SKM-1 treated with dmso at 0.1 percent for 144 hours (cell line): ENCODE results near the gene PAM.
"Not testable (repeated sequence)": the region's sequence is repeated elsewhere in the genome, so short reads cannot be mapped to it uniquely, and the experiment has no call there.

ENCODE experiments used
- DNase-seq: peaks from one replicate; lab custom pipeline; 2025; ENCODE audit not compliant: unreplicated experiment; lab: John Stamatoyannopoulos, UW

The PAM gene

DNA sequence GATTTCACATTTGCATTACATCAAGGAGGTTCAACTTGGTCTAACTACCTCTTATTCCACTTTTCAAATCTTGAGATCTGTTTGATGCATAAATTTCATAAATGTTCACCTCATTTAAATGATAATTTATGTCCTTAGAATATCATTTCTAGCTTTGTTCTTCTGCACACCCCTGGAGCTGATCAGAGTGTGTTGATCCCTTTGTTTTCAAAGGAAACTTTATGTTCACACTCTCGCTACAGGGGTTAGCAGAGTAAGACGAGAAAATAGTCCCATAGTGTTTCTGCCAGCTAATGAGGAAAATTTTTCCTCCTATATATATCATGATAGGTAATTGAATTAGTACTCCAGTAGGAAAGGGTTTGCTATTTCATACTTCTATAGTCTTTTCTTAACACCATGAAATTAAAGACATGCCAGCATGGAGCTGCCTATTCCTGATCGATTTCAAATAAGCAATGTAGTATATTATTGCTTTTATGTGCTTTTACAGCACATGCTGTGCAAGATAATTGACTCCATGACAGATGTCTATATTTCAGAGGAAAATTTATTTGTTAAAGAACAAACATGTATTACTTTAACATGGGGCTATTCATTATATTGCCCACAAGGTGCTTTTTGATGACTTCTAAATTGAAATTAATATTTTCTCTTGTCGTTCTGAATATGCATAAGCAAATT lies 4.8 kb upstream of the PAM start:
- no peak for DNase-seq

DNA sequence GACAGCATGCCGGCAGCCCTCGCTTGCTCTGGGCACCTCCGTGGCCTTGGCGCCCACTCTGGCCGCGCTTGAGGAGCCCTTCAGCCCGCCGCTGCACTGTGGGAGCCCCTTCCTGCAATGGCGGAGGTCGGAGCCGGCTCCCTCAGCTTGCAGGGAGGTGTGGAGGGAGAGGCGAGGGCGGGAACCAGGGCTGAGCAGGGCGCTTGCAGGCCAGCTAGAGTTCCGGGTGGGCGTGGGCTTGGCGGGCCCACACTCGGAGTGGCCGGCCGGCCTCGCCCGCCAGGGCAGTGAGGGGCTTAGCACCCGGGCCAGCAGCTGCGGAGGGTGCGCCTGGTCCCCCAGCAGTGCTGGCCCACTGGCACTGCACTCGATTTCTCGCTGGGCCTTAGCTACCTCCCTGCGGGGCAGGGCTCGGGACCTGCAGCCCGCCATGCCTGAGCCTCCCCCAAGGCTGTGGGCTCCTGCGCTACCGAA lies 3.2 kb upstream of the PAM start:
- not testable (repeated sequence) for DNase-seq

- DNase-seq = no peak
Measured at GRCh38 chr5:102753889-102754766, 977 bp upstream of the PAM start.

DNA sequence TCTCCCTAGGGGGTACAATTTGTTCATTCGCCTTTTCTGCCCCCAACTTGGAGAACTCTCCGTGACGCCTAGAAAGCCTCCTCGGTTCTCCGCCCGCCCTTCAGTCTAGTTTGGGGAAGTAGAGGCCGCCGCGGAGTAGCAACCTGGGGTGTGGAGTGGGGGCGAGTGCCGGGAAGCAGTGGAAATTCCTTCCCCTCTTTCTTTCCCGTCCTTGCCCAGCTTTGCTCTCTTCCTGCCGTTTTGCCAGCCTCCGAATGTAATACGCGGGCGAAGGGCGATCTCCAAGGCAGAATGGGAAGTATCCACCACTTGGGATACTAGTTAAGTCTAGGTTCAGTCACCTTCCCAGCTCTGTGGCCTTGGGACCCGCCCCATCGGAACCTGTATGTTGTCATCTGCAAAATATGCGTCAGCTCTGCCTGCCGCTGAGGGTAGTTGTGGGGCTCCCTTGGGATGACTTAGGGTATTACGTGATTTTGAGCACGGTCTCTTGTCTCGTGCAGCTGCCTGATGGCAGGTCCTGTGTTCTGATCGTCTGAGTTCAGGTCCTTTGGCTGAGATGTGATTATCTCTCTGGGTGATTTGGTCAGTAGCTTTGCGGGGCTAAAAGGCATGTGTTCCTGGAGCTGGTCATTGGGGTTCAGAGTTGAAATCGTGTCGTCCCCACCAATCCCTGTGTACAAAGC lies 724 bp downstream of the PAM start:
- DNase-seq = peak; percentile 67

- no peak for DNase-seq
Measured at GRCh38 chr5:102758576-102758975, 3.5 kb downstream of the PAM start.

- no peak for DNase-seq
Measured at GRCh38 chr5:102759289-102759688, 4.2 kb downstream of the PAM start.

DNA sequence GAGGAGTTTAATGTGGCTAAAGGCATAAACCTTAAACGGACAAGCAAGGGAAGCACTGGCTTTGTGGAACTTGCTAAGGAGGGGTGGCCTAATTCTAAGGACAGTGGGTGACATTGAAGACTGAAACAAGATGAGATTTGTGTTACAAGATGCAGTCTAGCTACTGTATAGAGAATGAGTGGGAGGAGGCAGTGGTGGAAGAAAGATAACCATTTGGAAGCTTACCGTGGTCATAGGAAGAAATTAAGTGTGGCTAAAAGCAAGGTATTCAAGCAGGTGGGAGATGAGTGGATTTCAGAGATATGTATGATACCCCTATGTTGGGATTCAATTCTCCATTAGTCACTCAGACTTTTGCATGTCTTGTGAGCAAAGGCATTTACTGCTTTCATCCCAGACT lies 4.6 kb downstream of the PAM start:
- no peak for DNase-seq

DNA sequence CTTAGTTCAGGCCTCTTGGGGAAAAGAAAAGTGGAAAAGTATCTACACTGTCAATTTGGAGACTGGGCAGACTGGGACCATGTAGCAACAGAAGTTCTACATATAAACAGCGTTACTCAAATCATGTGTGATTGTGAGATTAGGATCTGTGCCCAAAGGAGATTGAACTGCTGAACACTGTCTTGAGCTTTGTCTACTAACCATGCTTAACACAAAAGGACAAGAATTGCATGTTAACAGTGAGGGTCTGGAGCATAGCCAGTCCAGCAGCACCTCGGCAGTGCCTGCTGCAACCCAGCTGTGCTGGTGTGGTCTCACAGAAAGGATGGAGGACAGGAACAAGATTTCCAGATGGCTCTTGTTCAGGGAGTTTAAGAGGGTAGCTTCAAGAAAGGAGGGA lies 5.7 kb downstream of the PAM start:
- no peak for DNase-seq

DNA sequence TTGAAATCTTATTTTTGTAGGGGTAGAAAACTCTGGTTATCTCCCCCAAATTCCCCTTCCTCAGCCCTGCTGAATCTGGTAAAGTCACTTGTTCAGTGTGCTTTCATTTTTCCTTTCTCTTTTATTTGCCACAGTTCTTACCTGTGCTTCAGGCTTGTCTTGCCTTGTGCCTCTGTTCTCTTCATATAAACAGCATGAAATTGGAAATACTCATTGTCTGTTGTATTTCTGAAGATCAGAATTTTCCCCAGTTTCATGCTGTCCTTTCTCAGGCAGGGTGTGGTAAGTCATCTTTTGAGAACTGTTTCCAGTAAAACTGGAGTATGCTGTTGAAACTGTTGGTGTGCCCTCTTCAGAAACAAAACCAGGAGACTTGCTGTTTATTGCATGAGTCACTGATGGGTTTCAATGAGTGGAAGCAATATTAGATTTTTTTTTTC lies 7.0 kb downstream of the PAM start:
- no peak for DNase-seq

GRCh38 chr5:102762562-102763227 lies 7.6 kb downstream of the PAM start:
- DNase-seq = no peak

DNA sequence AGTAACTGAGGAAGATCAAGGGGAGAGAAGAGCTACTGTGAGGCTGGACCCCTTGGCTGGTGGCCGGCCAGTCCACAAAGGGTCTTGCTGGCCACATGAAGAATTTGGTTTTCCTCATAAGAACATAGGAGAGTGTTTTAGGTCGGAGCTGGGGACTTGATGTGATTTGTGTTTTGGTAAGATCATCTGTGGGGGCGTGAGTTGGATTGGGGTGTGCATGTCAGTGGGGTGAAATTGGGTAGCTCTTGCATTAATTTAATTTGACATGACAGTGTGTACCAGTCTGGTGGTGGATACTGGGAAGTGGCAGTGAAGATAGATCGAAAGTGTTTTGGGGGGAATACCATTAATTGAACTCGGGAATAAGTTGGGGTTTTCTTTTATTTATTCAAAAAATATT lies 8.6 kb downstream of the PAM start:
- no peak for DNase-seq

DNA sequence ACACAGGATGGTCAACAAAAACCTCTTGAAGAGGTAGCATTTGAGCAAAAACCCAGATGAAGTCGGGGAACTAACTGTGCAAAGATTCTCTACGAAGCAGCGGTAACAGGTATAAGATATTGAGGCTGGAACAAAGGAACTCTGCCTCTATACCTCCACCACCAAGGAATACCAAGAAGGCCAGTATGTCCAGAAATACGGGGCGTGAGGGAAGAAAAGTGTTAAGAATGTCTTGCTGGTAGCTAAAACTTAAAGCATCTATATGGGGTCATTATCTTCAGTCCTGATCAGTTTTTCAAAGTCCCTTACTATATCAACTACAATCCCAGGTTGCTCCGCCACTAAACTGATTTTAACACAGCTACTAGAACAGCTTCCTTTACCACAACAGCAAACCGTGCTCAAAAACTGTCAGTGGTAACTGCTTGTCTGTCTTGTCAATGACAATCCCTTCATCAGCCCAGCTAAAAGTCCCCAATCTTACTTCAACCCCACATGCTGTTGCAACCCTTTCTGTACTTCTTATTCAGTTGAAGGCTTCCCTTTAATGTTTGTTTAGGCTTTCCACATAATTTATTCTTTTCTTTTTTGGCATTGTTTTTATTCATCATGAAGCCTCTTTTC lies 9.4 kb downstream of the PAM start:
- DNase-seq = no peak

GRCh38 chr5:102765350-102765749 lies 10.2 kb downstream of the PAM start:
- no peak for DNase-seq

DNA sequence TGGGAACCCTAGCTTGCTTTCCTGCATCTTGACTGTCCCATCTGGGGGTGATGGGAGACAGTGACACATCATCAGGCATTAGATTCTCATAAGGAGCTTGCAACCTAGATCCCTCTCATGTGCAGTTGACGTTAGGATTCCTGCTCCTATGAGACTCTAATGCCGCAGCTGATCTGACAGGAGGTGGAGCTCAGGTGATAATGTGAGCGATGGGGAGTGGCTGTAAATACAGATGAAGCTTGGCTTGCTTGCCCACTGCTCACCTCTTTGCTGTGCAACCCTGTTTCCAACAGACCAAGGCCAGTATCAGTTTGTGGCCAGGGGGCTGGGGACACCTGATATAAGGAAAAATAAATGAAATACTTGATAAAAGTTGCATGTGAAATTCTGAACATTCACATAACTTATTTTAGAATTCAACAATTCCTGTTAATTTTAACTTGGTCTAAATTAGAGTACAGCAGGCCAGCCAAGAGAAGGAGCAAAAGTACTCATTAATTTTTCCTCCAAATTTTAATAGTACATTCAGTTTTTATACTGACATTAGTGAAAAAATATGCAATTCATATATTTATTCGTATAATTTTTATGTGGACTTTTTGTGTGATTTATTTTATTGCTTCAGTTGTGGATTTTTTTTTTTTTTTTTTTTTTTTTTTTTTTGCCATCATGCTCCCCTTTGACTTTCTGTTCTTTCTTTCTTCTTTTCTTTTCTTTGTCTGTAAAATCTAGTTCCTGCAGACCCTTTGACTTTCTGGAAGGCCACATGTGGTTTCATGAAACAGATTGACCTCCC lies 11.4 kb downstream of the PAM start:
- no peak for DNase-seq

DNA sequence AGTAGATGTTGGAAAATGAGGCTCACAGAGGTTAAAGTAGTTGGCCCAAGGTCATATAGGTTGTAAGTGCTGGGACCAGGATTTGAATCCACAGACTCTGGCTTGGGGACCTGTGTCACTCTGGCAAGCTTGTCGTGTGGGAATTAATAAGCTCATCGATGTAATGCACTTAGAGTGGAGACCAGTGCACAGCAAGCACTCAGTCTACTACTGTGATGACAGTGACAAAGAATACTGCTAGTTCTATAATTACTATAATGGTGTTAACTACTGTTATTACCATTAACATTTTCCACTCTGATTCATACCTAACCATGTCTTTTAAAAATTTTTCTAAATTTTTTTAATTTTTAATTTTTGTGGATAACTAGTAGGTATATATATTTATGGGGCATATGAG lies 12.8 kb downstream of the PAM start:
- DNase-seq = no peak

GRCh38 chr5:102770803-102771202 lies 15.7 kb downstream of the PAM start:
- DNase-seq = no peak

DNA sequence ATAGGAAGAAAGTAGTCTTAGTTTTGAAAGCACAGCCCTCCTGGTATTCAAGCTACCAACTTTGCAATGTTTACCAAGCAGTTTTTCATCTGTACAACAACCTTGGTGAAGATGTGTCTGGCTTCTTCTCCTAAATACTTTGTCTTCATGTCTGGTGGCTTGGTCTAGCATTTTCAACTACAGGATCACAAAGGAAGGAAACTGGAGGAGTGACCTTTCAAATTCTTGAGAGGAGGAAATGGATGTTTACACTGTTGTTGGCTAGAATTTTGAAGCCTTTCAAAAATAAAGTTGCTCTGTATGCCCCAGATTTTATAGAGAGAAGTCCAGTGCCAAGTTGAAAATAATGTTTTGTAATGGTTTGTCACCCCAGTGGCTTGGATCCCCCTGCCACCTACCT lies 16.3 kb downstream of the PAM start:
- no peak for DNase-seq

DNA sequence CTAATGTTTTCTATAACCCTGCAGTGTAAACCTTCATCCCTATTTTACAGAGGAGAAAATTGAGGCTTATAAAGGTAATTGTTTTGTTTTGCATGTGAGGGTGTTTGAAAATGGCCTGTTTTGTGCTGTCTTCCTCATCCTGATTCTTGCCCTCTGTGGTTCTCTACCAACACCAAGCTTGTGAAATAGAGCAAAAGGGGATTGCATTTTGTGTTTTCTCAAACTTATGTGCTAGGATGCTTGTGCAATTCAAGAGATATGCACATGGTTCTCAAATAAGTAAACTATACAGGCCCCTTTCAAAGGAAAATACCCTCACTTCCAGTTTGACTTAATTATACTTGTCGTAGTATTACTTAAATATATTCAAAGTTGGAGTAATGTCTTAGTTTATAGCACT lies 17.2 kb downstream of the PAM start:
- peak; percentile 74 for DNase-seq

GRCh38 chr5:102773133-102773532 lies 18.0 kb downstream of the PAM start:
- DNase-seq = no peak

DNA sequence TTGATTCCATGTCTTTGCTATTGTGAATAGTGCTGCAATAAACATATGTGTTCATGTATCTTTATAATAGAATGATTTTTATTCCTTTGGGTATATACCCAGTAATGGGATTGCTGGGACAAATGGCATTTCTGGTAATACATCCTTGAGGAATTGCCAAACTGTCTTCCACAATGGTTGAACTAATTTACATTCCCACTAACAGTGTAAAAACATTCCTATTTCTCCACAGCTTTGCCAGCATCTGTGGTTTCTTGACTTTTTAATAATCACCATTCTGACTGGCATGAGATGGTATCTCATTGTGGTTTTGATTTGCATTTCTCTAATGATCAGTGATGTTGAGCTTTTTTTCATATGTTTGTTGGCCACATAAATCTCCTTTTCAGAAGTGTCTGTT lies 20.7 kb downstream of the PAM start:
- not testable (repeated sequence) for DNase-seq
